Neutrophil (primary cell): ENCODE results near the gene SMARCA2.

Experiments used
- H3K27ac ChIP-seq: fragments of 200-600 bp; sonication (generic); 2 replicates; pipeline ENCODE4 v1.5.1; 2016; ENCODE audit warnings: mild to moderate bottlenecking, moderate library complexity
- H3K27me3 ChIP-seq: fragments of 200-600 bp; sonication (generic); 2 replicates; pipeline ENCODE4 v1.6.0; 2016; ENCODE audit warnings: mild to moderate bottlenecking
- H3K36me3 ChIP-seq: fragments of 200-600 bp; sonication (generic); 2 replicates; pipeline ENCODE4 v1.5.1; 2017
- H3K4me1 ChIP-seq, 2 experiments: fragments of 200-600 bp in 1 of 2; sonication (generic) in 1 of 2; 1 replicate in 1 of 2; 2 replicates in 1 of 2; pipeline versions ENCODE4 v1.5.1 to v1.6.1; 2013 to 2016; ENCODE audit warnings: low read depth in 1 of 2, low read length in 1 of 2, mild to moderate bottlenecking in 1 of 2, moderate library complexity in 1 of 2; ENCODE audit not compliant: control insufficient read depth in 1 of 2, insufficient read depth in 1 of 2
- H3K4me3 ChIP-seq, 2 experiments: fragments of 200-600 bp in 1 of 2; sonication (generic) in 1 of 2; 1 replicate in 1 of 2; 2 replicates in 1 of 2; pipeline ENCODE4 v1.5.1; 2013 to 2016; ENCODE audit warnings: low read depth in 1 of 2, low read length in 1 of 2, mild to moderate bottlenecking in 1 of 2, moderate library complexity in 1 of 2
- H3K9me3 ChIP-seq: fragments of 200-600 bp; sonication (generic); 2 replicates; pipeline ENCODE4 v1.5.1; 2016
- TF ChIP-seq, protein P1 (sequence below): fragments of 200-600 bp; sonication (generic); IDR thresholded peaks from 2 replicates; pipeline ENCODE4 v1.5.1; 2016; ENCODE audit warnings: antibody characterized with exemption

The SMARCA2 gene

DNA sequence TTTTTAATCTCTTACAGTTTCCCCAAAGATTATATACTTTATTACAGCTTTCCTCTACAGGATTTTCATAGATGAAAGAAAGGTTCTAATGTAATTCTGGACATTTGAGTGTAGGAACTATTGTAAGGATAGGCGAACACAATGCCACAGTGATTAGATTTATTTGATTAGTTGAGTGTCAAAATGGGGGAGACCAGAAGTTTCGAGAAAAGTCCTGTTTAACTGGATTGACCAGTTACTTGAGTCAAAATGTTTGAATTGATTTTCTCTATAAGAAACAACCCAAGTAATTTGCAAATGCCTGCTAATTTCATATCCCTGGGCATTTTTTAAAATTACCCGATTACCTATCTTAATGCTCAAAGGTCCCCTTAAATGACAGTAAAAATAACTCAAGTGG, 50.6 kb downstream of the SMARCA2 start:
- H3K36me3 ChIP-seq = peaks cover 95% of the 10 kb centered on the region
- TF ChIP-seq, protein P1, sequence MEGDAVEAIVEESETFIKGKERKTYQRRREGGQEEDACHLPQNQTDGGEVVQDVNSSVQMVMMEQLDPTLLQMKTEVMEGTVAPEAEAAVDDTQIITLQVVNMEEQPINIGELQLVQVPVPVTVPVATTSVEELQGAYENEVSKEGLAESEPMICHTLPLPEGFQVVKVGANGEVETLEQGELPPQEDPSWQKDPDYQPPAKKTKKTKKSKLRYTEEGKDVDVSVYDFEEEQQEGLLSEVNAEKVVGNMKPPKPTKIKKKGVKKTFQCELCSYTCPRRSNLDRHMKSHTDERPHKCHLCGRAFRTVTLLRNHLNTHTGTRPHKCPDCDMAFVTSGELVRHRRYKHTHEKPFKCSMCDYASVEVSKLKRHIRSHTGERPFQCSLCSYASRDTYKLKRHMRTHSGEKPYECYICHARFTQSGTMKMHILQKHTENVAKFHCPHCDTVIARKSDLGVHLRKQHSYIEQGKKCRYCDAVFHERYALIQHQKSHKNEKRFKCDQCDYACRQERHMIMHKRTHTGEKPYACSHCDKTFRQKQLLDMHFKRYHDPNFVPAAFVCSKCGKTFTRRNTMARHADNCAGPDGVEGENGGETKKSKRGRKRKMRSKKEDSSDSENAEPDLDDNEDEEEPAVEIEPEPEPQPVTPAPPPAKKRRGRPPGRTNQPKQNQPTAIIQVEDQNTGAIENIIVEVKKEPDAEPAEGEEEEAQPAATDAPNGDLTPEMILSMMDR = no peak

DNA sequence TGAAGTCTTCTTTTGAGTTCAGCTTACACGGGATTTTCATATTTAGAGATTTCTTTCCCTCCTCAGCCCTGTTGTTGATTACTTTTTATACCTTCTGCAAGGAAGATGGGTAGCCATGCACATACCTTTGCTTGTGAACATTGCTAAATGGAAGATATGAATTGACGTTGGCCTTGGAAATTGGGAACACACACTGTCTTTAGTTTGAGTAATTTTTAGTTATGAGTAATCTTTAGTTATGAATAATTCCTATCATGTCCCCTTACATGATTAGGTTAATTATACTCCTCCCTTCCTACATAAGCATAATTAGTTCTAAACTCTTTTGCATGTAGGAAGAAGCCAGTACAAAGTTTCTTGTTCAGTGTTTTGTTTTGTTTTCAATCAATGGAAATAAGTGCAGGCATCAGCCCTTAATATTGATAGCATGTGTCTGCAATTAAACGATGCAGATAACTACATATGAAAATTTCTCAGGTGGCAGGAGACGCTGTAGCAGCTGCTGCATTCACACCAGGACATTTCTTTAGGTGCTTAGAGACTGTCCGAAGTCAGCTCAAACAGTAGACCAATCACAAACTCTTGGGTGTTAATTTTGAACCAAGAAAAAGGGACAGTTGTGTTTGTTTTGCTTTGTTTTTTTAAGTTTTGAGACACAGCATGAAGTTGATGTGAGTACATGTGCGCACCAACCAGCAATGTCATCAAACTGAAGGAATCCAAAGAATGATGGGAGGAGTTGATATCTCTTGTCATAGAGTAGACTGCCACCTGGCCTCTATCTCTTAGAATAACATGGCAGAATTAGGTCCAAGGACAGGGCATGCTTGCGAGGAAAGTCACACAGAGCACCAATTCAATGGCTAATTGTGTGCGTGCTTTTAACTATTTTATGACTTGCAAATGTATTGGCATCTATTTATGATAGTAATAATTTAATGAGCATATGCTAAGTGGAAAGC, 51.4 kb downstream of the SMARCA2 start:
- no peak overlapping the region for H3K27ac ChIP-seq
- H3K4me1 ChIP-seq = no peaks in the 10 kb centered on the region
- H3K4me3 ChIP-seq = no peak overlapping the region
- no peaks in the 10 kb centered on the region for H3K27me3 ChIP-seq
- TF ChIP-seq, protein P1 = no peak
- no peaks in the 10 kb centered on the region for H3K9me3 ChIP-seq
- peaks cover 95% of the 10 kb centered on the region for H3K36me3 ChIP-seq

More for the DNA sequence above, 50.6 kb downstream of the SMARCA2 start:
- H3K27me3 ChIP-seq = no peaks in the 10 kb centered on the region
- no peaks in the 10 kb centered on the region for H3K4me1 ChIP-seq
- H3K9me3 ChIP-seq = no peaks in the 10 kb centered on the region
- no peak overlapping the region for H3K27ac ChIP-seq
- H3K4me3 ChIP-seq = no peak overlapping the region

DNA sequence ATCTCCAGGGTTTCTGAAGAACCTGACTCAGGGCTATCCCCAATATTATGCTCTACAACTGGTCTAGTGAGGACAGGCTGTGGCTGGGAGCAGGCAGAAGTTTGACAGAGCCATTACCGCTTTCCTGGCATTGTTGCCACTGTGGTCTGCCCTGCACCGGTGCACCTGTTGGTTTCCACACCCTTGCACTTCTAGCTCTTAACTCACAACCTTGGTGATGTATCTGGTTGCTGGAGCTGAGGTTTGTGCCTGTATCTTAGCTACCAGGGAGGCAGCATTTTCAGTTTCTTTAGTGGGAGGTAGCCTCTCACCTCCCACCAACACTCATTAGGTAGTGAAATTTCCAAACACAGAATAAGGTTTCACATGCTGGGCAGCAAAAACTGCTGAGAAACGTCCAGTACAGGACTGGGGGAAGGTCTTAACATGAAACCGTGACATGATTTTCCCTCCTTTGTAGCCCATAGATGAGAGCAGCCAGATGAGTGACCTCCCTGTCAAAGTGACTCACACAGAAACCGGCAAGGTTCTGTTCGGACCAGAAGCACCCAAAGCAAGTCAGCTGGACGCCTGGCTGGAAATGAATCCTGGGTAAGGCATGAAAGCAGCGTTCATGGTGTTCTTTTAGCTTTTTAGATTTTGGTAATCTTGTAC, 57.7 kb downstream of the SMARCA2 start:
- Histone ChIP-seq H3K27me3 (no peaks in the 10 kb centered on the region), H3K4me1 (no peaks in the 10 kb centered on the region), H3K9me3 (no peaks in the 10 kb centered on the region), H3K36me3 (peaks cover 98% of the 10 kb centered on the region), H3K27ac (no peak overlapping the region), H3K4me3 (no peak overlapping the region)
- TF ChIP-seq, protein P1 = no peak

DNA sequence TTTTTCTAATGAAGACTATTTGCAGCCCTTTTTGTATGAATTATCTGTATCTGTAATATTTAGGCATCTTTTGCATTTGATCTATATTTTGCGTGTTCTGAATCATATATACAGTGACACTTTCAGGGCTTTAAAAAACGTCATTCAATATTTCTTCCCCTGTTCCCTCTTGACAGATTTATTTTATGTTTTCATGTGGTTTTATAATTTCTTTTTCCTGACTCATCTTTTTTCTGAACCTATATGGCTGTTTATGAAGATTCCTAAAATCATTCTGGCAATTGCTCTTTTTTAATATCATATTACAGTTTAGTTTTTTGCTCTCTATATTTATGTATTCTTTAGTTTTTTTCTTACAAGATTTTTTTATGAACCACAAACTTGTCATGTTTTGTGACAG, 67.6 kb downstream of the SMARCA2 start:
- TF ChIP-seq, protein P1 = no peak
- H3K4me3 ChIP-seq = no peak overlapping the region
- H3K36me3 ChIP-seq = peaks cover 96% of the 10 kb centered on the region
- H3K27me3 ChIP-seq = no peaks in the 10 kb centered on the region
- H3K4me1 ChIP-seq = peaks cover 0 to 2% of the 10 kb centered on the region in 2 experiments
- no peaks in the 10 kb centered on the region for H3K9me3 ChIP-seq
- no peak overlapping the region for H3K27ac ChIP-seq

DNA sequence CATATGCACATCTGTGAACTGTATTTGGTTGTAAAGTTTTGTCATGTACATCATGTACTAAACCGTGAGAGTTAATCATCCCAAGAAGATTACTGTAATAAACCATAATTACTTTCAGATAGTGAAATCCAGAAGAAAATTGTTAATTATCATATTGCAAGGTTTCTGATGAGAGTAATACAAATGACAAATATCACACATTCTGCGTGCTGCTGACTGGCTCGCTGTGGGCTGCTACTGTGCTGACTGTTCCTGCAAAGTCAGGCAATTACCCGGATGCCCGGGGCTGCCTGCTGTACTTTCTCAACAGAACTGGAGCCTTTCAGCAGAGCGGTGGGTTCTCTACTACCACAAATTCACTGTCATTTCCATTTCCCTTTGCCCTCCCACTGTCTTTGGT, 68.3 kb downstream of the SMARCA2 start:
- no peaks in the 10 kb centered on the region for H3K27me3 ChIP-seq
- peaks cover 96% of the 10 kb centered on the region for H3K36me3 ChIP-seq

More for the DNA sequence above, 68.3 kb downstream of the SMARCA2 start:
- TF ChIP-seq, protein P1 = no peak
- Histone ChIP-seq H3K9me3 (no peaks in the 10 kb centered on the region), H3K27ac (no peak overlapping the region), H3K4me1 (peaks cover 0 to 2% of the 10 kb centered on the region in 2 experiments), H3K4me3 (no peak overlapping the region)
